Heart left ventricle (tissue), 13 donors: ENCODE results near the gene OAS3.

Experiments used
- CTCF ChIP-seq, 12 donors: fragments of 200-600 bp; sonication (generic) in 4 of 12; IDR thresholded peaks; one replicate each; pipeline versions ENCODE4 v1.5.0 to v1.8.0; 2018 to 2022; ENCODE audit warnings: antibody characterized with exemption in 12 of 12, mild to moderate bottlenecking in 5 of 12
- POLR2A ChIP-seq, 2 donors: fragments of 450-650 bp; IDR thresholded peaks; one replicate each; pipeline ENCODE4 v1.6.1; 2017; ENCODE audit warnings: antibody characterized with exemption in 2 of 2, mild to moderate bottlenecking in 2 of 2, moderate library complexity in 2 of 2
- donor health status: ischemic (EF 13 %, LVEDD 7.1; RV severe dilation, severe dysfunction).
- donor health status: DM: no; HTN: yes; CAD: no.
- donor health status: DM: no; HTN: no; CAD: no.
- donor health status: ischemic (EF 25% LVEDD 6.9; RV normal size, moderate dysfunction).
- donor health status: ischemic (EF 25% LVEDD 5.7; RV mildly dilated, moderate dysfunction).
- donor health status: ischemic (EF 35%, LVEDD 5.7; RV mildly dilated, moderate dysfunction).
- donor health status: nonischemic (EF 11% LVEDD 7.7; RV severe dilation, severe dysfunction).
- donor health status: DM: yes; HTN: yes; CAD: no.
- donor health status: PGD.
- donor health status: ischemic (EF 29% LVEDD 5.4; RV normal size, mild dysfunction).
- donor health status: nonischemic (EF 23%, LVEDD 6.1; RV moderate dilation, normal function).

- TF ChIP-seq CTCF (IDR thresholded peaks at IDR 0.05): no peak
- no peak for TF ChIP-seq POLR2A (IDR thresholded peaks at IDR 0.05)
Measured at GRCh38 chr12:112995008-112995407, 56.7 kb downstream of the OAS3 start.
